ENCODE results near the gene TM9SF2. TPM values are rescaled to one million over a fixed set of nuclear protein-coding genes. Genes with fewer than 3 reads are reported as not detected.
A peak's percentile ranks its signal among the peaks of the same experiment; 100 is the strongest.

The TM9SF2 gene
- polyA plus RNA-seq, 3 donors, result 54.0 to 255 (median 218) TPM

- peak overlapping the region; percentile 58 to 83 for H3K27ac ChIP-seq (ENCODE audit: low read depth in 1 of 2, low read length in 2 of 2)
- no peaks in the 10 kb centered on the region for H3K79me2 ChIP-seq (ENCODE audit: insufficient read depth, low read length)
- no peaks in the 10 kb centered on the region for H3K27me3 ChIP-seq (ENCODE audit: control insufficient read depth in 2 of 2, insufficient read depth in 2 of 2, low read length in 2 of 2)
- H3K4me1 ChIP-seq (ENCODE audit: control insufficient read depth in 1 of 2, insufficient read depth in 2 of 2, low read length in 2 of 2), result peaks cover 36 to 40% of the 10 kb centered on the region in 2 donors
- no peaks in the 10 kb centered on the region for H3K9me3 ChIP-seq (replicated peaks in 1 of 2; ENCODE audit: control insufficient read depth in 1 of 2, insufficient read depth in 1 of 2, low read length in 2 of 2)
- H3K4me2 ChIP-seq (replicated peaks; ENCODE audit: extremely low read depth, low read length, poor library complexity, severe bottlenecking), result peak overlapping the region; percentile 73
- intact Hi-C loops (cut with micrococcal nuclease), result no loop called here
- no peaks in the 10 kb centered on the region for H3K36me3 ChIP-seq (replicated peaks in 1 of 2; ENCODE audit: control insufficient read depth in 1 of 2, insufficient read depth in 2 of 2, low read length in 2 of 2)
- H2AFZ ChIP-seq (ENCODE audit: insufficient read depth, low read depth, low read length, poor library complexity, severe bottlenecking), result peak overlapping the region; percentile 71
- Mint-ChIP-seq H3K4me3 (peak overlapping the region; percentile 53 to 85), H3K4me1 (peaks cover 34% of the 10 kb centered on the region), H3K27me3 (ENCODE audit: low read depth in 3 of 3) (peaks cover 0 to 3% (median 0%) of the 10 kb centered on the region in 3 donors), H3K9me3 (peaks cover 0 to under 1% (median 0%) of the 10 kb centered on the region in 7 donors), H3K27ac (peak overlapping the region in 6 of 7 donors; percentile 30 to 89 (median 80)), H3K36me3 (peaks cover 0 to 1% of the 10 kb centered on the region in 2 donors)
- peak overlapping the region; percentile 6 to 65 (median 26) for H3K4me3 ChIP-seq (replicated peaks in 1 of 3; ENCODE audit: low read depth in 2 of 3, low read length in 3 of 3)
- peak overlapping the region; percentile 17 for H3K9ac ChIP-seq (ENCODE audit: insufficient read depth, low read length, poor library complexity, severe bottlenecking)
- no peak for DNase-seq
- no peak for TF ChIP-seq CTCF (IDR thresholded peaks at IDR 0.05)
- no peaks in the 10 kb centered on the region for H4K20me1 ChIP-seq (ENCODE audit: insufficient read depth, low read length)
- no CpG with 5 or more reads among the region's 3 CpGs for WGBS (ENCODE audit: insufficient coverage)
Measured at GRCh38 chr13:99463646-99464397, 37.5 kb upstream of the TM9SF2 start.

GRCh38 chr13:99464441-99464949, 36.8 kb upstream of the TM9SF2 start:
- WGBS (ENCODE audit: insufficient coverage), result 5% methylated on average over 3 of the region's 9 CpGs
- no peak for TF ChIP-seq CTCF (IDR thresholded peaks at IDR 0.05)
- H3K4me1 Mint-ChIP-seq, result peaks cover 41% of the 10 kb centered on the region
- peaks cover 0 to 2% (median 0%) of the 10 kb centered on the region in 7 donors for H3K9me3 Mint-ChIP-seq
- H3K27me3 ChIP-seq (ENCODE audit: control insufficient read depth in 2 of 2, insufficient read depth in 2 of 2, low read length in 2 of 2), result no peaks in the 10 kb centered on the region
- peaks cover 0 to 1% of the 10 kb centered on the region in 2 donors for H3K36me3 Mint-ChIP-seq
- H3K4me2 ChIP-seq (replicated peaks; ENCODE audit: extremely low read depth, low read length, poor library complexity, severe bottlenecking), result peak overlapping the region; percentile 73
- DNase-seq, result peak in 1 of 3 donors; percentile 36
- H3K4me1 ChIP-seq (ENCODE audit: control insufficient read depth in 1 of 2, insufficient read depth in 2 of 2, low read length in 2 of 2), result peaks cover 43 to 47% of the 10 kb centered on the region in 2 donors
- H3K4me3 ChIP-seq (replicated peaks in 1 of 3; ENCODE audit: low read depth in 2 of 3, low read length in 3 of 3), result peak overlapping the region; percentile 6 to 65 (median 26)
- H3K27ac Mint-ChIP-seq, result peak overlapping the region; percentile 31 to 89 (median 83)
- H2AFZ ChIP-seq (ENCODE audit: insufficient read depth, low read depth, low read length, poor library complexity, severe bottlenecking), result peak overlapping the region; percentile 71
- H3K79me2 ChIP-seq (ENCODE audit: insufficient read depth, low read length), result no peaks in the 10 kb centered on the region
- no peaks in the 10 kb centered on the region for H3K9me3 ChIP-seq (replicated peaks in 1 of 2; ENCODE audit: control insufficient read depth in 1 of 2, insufficient read depth in 1 of 2, low read length in 2 of 2)
- intact Hi-C loops (cut with micrococcal nuclease), result no loop called here
- H3K9ac ChIP-seq (ENCODE audit: insufficient read depth, low read length, poor library complexity, severe bottlenecking), result peak overlapping the region; percentile 17
- peak overlapping the region; percentile 53 to 85 for H3K4me3 Mint-ChIP-seq
- peak overlapping the region; percentile 58 to 83 for H3K27ac ChIP-seq (ENCODE audit: low read depth in 1 of 2, low read length in 2 of 2)
- H3K36me3 ChIP-seq (replicated peaks in 1 of 2; ENCODE audit: control insufficient read depth in 1 of 2, insufficient read depth in 2 of 2, low read length in 2 of 2), result no peaks in the 10 kb centered on the region
- no peaks in the 10 kb centered on the region for H4K20me1 ChIP-seq (ENCODE audit: insufficient read depth, low read length)
- H3K27me3 Mint-ChIP-seq (ENCODE audit: low read depth in 3 of 3), result peaks cover 0 to 3% (median 0%) of the 10 kb centered on the region in 3 donors

All from CD14-positive monocyte (primary cell).